RWPE1 (cell line): ENCODE results near the gene ASB1.

Source experiments
- CTCF ChIA-PET: fragments of 350-600 bp; sonication (Branson Sonifier 250); formaldehyde crosslinking; extraction: SDS; loops from one replicate; lab custom pipeline; 2021; lab: Yijun Ruan, JAX
- POLR2A ChIA-PET: fragments of 400-600 bp; formaldehyde crosslinking; extraction: SDS; loops from one replicate; lab custom pipeline; 2020; ENCODE audit warnings: antibody characterized with exemption; ENCODE audit not compliant: low non-redundant PET; lab: Yijun Ruan, JAX
- DNase-seq: peaks from one replicate; pipeline ENCODE4 v3.0.0; 2012; ENCODE audit warnings: low spot score
- H3K27ac ChIP-seq: fragments of 450-650 bp; 2 replicates; pipeline ENCODE4 v1.5.1; 2017
- TF ChIP-seq, protein P1 (sequence below): fragments of 450-650 bp; conservative IDR thresholded peaks from 2 replicates; pipeline ENCODE4 v1.5.1; 2017; ENCODE audit warnings: low read depth, mild to moderate bottlenecking

The ASB1 gene

GRCh38 chr2:238501311-238501710 is 74.6 kb downstream of the ASB1 start:
- ChIA-PET CTCF (no interaction called here), POLR2A (no interaction called here)
- no peak overlapping the region for H3K27ac ChIP-seq
- TF ChIP-seq, protein P1, sequence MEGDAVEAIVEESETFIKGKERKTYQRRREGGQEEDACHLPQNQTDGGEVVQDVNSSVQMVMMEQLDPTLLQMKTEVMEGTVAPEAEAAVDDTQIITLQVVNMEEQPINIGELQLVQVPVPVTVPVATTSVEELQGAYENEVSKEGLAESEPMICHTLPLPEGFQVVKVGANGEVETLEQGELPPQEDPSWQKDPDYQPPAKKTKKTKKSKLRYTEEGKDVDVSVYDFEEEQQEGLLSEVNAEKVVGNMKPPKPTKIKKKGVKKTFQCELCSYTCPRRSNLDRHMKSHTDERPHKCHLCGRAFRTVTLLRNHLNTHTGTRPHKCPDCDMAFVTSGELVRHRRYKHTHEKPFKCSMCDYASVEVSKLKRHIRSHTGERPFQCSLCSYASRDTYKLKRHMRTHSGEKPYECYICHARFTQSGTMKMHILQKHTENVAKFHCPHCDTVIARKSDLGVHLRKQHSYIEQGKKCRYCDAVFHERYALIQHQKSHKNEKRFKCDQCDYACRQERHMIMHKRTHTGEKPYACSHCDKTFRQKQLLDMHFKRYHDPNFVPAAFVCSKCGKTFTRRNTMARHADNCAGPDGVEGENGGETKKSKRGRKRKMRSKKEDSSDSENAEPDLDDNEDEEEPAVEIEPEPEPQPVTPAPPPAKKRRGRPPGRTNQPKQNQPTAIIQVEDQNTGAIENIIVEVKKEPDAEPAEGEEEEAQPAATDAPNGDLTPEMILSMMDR: no peak
- DNase-seq: no peak
